NK-92 (cell line): ENCODE data around the gene ATP5ME.
"Not testable (repeated sequence)": the region's sequence is repeated elsewhere in the genome, so short reads cannot be mapped to it uniquely, and the experiment has no call there.

ENCODE experiments used
- DNase-seq: peaks from one replicate; lab custom pipeline; 2025; ENCODE audit not compliant: unreplicated experiment; lab: John Stamatoyannopoulos, UW

ATP5ME gene

DNA sequence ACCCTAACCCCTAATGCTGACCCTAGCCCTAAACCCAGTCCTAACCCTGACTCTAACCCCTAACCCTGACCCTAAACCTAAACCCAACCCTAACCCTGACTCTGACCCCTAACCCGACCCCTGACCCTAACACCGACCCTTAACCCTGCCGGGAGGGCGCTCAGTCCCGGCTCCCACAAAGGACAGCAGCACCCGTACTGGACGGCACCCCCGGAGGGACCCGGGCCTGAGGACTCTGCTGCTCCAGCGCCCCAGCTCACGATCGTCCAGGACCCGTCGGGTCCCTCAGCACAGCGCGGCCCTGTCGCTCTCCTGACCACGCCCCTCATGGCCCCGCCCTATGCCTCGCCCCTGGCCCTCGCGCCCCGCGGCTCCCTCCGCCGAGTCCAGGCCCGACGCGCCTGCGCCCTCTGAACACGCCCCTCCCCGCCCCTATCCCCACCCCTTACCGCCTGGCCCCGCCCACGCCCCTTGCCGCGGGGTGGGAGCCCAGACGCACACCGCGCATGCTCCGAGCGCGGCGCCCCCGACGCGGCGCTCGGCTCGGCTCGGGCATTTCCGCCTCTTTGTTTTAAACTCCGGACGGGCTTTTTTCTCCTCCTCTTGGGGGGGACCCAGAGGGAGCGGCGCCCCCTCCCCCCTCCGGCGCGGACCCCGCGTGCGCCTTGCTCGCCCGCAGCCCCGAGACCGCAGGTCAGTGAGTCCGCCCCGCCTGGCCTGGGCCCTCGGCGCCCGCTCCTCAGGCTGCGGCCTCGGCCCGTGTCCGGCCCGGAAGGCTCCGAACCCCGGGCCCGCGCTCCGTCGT, 31.4 kb upstream of the ATP5ME start, which contains the start of gene PCGF3:
Gene PCGF3, plus strand, starts transcription at position 555 of the 805 bp plus-strand sequence. CDS start 27,849 bp downstream, outside the sequence.
- DNase-seq: peak; percentile 71

DNA sequence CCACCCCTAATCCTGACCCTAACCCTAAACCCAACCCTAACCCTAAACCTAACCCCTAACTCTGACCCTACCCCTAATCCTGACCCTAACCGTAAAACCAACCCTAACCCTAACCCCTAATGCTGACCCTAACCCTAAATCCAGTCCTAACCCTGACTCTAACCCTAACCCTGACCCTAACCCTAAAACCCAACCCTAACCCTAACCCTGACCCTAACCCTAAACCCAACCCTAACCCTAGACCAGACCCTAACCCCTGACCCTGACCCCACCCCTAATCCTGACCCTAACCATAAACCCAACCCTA, 30.8 kb upstream of the ATP5ME start:
- no peak for DNase-seq

DNA sequence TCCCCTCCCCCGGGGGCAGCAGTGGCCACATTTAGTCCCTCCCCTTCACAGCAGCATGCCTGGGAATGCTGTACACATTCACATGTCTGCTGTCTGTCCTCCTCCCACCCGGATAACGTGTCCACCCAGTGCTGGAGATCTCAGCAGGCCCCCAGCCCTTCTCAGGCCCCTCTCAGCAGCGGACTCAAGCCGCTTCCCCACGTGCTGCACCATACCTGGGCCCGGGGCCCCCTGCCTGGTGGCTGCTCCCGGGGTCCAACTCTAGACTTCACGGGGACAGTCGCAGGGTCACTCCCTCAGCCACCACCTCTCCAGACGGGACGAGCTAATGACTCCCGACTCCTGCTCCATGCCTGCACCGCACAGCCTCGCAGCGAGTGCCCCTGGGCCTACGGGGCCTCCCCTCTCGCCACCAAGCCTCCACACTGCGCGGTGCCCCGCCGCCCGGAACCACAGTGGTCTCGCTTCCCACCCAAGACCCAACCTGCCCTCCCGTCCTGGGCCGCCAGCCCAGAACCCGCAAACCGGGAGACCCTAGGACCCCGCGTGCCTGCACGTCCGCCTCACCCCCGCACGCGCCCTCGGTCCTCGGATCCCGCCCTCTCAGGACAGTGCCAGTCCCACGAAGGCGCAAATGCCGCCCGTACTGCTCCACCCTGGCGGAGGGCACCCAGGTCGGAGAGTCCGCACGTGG, 30.3 kb upstream of the ATP5ME start:
- no peak for DNase-seq

DNA sequence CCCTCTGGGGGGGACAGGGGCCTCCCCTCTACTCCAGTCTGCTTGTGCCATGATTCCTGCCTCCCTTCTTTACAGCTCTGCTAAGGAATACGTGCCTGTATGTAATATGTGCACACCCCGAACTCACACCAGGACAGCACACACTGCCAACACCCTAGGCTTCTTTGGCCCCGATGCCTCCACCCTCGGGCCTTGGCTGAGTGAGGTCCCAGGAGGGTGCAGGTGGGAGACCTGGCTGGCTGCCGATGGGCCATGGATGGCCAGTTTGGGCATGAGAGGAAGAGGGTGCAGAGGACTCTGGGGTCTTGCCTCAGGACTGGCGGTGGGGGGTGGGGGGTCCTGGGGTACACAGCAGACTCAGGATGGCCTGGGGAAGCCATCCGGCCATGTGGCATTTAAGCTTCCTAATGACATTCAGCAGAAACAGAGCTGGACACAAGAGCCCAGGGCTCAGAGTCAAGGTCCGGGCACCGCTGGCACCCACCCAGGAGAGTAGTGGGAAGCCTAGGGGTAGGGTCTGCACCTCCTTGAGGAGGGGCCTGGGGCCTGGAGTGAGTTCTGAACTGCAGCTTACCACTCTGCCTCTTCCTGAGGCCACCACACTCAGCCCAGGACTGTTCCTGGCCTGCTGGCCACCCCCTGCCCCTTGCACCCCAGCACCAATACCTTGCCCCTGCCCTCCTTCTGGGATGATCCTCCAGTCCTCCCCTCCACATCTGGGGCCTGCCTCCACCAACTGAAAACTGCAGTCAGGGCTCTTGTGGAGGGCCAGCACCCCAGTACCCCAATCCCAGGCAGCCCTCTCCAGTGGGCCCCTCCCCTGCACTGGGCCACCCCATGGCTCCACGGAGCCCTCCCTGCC, 29.5 kb upstream of the ATP5ME start:
- DNase-seq: no peak

DNA sequence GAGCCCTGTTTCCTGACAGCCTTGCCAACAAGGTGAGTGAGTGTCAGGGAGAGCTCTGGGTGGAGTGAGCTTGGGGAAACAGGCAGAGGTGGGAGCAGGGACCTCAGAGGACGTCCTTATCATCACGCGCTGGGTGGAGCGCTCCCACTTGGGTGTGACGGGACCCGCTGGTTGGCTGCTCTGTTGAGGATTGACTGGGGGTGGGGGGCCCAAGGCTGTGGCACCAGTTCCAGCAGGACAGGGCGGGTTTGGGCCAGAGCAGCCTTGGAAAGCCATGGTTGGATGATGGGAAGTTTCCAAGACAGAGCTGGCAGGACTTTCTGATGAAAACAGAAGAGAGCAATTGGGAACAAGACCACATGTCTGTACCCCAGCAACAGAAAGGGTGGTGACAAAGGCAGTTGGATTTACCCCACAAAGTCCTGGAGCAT, 28.6 kb upstream of the ATP5ME start:
- no peak for DNase-seq

DNA sequence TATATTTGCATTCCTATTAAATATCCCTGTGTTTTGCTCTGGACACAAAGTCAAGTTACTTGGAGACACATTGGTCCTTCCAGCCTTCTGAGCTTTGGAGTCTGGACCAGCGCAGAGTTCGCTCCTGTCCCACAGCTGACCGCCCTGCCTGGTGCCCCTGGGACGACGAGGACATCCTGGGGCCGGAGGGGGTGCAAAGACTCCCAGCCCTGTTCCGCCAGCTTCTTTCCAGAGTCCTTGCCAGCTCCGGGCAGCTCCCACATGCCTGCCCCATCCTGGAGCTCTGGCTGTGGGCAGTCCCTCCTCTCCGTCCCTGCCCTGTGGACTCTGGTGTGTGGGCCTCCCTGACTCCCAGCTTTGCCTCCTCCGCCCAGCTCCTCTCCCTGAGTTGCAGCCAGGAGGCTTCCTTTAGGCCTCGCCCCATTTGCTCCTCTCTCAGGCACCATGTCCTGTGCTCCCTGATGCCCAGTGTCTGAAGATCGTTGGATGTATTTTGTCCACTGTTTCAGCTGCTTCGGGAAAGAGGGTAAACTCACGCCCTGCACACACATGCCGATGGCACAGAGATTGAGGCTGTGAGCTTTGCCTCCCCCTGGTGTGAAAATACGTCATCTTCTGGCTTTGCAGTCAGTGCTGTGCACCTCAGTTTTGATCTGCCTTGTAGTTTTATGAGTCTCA, 26.6 kb upstream of the ATP5ME start:
- no peak for DNase-seq

DNA sequence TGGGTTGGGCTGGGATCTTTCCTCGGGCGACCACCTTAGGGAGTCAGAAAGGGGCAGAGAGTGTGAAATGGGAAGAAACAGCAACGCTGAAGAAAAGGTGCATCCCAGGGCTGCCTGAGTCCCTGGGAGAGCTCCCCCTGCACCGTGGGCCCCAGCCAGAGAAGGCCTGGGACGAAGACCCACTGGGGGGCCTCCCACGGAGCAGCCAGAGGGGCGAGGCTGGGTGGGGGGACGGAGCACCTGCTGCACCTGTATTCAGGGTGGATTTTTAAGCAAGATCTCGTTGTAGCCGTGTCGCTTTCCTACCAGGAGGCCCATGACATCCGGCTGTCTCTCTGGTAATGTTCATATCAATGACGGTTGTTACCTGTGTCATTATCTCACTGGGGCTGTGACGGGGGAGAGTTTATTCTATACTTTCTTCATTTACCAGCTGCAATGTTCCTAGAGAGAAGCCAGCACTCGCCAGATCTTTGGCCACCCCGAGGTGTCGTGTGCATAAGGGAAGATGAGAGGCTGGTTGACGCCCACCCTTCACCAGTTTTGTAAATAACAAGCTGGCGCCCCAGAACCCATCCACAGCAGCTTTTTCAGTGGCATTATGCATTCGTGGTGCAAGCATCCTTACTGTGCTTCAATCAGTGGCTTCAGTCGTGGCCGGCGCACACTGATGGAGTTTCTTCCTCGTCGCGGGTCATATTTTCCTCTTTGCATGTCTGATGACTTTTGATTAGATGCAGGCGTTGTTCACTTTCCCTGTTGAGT, 25.9 kb upstream of the ATP5ME start:
- DNase-seq: no peak

DNA sequence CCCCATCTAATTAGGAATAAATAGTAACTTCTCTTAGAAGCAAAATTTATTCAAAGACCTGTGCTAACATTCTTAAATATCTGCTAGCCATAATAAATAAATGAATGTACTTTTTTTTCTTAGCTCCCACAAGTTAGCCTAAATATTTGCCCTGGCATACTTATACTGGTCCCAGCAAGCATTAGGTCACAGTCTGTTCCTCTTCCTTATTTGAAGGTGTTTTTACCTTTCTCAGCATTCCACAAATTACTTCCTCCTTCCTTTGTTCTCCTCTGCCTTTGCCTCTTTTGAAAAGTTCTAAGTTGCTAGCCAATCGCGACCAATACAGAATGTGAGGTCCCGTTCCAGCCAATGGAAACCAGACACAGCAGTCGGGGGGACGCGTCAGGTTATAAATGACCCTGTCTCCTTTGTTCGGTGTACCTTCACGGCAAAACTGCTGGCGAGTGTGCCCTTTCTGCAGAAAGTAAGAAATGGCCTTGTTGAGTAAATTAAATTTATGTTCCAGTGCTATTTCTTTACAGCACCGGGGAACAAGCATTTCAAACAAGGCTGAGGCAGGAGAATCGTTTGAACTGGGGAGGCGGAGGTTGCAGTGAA, 20.4 kb upstream of the ATP5ME start:
- DNase-seq: not testable (repeated sequence)

DNA sequence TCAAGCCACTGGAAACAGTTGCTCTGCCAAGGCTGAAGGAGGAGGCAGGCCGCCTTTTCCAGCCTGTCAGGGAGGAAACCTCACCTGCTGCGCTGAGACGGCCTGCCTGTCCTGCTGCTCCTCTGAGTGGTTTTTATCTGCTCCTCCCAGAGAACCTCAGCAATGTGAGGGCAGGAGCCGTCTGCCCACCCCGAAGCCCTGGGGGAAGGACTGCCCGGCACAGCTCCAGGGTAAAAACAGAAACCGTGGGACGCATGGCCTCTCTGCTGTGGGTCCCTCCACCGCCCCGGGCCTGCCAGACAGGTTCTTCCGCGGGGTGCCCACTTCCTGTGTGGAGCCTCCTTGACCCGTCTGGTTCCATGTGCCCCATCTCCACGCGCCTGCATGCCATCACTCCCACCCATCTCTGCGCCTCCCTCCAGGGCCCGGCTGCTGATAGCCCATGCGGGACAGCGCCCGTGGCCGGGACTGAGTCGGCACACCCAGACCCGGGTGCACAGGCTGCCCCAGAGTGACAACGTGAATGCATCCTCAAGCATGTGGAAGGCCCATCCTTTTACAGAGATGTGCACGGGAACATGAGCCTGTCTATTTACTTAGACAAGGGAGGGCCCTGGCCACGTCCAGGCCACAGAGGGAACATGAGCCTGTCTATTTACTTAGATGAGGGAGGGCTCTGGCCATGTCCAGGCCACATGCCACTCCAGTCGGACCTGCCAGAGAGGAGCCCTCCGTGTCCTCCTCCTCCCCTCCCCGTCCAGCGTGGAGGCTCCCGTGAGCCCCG, 18.9 kb upstream of the ATP5ME start:
- DNase-seq: no peak

DNA sequence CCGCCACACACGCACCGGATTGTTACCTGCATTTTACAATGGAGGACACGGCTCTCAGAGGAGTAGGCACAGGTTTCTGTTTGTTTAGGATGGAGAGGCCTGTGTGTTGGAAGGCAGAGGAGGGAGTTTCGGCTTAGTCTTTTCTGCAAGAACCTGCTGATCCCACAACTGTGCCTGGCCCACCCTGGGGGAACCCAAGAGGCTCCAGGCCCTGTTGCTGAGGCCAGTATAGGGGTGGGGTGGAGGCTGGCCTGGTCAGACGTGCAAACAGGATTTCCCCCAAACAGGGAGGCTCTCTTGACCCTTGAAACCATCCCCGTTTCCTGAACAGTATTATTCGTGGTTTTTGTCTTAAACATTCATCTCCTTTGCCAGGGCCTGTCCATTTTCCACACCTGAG, 15.6 kb upstream of the ATP5ME start:
- no peak for DNase-seq

DNA sequence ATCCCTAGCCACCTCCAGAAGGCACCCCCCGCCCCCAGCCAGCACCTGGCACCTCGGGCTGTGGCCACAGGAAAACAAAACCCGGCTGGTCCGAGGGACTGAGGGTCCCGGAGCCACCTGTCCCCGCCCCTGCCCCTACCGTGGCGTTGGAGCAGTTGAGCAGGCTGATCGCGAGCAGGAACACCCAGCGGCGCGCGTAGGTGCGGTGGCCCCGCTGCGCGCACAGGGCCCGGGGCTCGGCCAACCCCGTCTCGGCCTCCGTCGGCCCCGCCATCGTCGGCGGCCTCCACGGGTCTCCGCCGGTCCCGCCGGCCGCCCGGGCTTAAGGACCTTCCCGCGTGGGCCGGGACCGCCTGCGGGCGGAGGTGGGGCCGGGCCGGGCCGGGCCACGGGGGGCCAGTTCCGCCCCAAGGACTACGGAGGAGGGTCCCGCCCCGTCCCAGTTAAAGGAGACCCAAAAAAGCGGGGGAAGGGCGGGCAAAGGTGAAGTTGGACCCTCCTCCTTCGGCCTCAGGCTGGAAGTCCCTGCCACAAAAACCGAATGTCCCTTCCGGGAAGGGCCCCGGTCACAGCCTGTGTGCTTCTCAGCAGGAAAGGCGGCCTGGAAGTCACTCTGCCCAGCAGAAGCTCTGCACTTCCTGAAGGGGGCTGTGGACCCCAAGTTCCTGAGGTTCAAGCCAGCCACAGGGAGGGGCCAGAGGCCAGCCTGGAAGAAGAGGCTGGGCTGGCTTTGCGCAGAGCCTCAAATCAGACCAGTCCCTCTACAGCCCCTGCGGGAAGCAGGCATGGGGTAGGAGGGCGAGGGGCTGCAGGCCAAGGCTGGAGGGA, 15.0 kb upstream of the ATP5ME start, which contains the start of gene SLC49A3:
Gene SLC49A3, minus strand, starts transcription at position 298 of the 828 bp plus-strand sequence. Its CDS starts 24 bp downstream, at position 274.
- DNase-seq: no peak

DNA sequence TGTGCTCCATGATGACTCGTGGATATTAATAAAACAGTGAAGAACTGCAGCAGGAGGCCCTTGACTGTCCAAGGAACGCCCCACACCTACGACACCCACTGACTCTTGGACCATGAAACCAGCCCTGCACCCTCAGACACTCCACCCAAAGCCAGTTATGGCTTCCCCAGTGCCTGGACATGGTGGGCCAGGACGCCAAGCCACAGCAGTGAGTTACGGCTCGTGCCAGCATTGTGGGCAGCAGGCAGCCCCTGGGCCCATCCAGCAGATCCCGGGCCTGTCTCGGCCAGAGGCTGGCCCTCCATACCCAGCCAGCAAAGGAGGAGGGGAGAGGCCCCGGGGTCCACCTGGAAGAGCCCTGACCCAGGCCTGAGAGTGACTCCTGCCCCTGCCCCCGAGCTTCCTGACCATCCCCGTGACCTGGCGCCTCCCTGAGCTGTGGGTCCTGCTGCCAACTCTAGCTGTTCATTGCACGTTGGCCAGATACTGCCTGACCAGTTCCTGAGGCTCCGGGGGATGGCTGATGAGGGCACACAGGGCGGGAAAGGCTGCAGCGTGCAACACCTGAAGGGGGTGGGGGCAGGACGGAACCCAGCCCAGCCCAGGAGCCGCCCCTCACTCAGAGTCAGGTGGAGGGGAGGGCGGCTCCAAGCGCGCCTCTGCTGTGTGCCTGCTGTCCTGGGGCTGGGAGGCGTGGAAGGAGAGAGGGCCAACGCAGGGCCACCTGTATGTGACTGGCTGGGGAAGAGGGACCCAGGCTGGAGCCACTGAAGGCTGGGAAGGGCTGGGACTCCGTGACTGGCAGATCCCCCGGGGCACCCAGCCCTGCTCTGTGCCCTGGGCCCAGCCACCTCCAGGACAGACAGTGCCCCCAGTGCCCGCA, 14.1 kb upstream of the ATP5ME start:
- DNase-seq: no peak

DNA sequence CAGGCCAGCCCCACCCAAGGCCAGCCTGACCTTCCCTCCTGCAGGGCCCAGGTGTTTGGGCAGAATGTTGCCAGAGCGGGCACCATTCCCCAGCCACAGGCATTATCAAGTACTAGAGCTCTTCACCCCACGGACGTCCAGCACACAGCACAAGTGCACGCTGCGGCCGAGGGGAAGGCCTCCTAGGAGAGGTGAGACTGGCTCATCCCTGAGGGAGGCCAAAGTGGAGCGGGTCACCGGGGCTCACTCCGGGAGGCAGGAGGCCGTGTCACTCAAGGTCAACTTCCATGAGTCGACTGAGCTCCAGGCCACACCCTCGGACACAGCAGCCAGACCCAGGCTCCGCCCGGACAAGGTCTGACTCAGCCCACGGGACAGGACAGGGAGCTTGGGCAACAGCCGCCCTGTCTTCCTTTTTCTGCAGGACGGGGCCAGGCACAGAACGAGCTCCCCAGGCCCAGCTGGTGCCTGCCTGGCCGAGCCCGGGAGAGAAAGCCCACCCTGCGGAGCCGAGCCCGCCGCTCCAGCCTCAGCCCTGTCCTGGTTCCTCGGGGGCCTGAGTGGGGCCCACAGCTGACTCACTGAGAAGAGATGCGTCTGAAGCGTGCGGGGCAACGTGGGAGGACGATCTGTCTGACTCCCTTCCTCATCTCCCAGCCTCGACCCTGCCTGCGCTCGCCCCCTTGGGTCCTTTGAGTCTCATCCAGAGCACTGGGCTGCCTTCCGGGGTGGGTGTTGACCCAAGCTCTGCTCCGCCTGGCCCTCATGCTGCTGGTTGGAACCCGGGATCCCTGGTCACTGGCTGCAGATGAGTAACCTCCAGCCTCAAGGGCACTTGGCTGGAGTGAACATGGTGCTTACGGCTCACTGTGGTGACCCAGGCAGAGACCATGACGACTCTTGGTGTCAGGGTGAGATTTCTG, 13.2 kb upstream of the ATP5ME start:
- no peak for DNase-seq

DNA sequence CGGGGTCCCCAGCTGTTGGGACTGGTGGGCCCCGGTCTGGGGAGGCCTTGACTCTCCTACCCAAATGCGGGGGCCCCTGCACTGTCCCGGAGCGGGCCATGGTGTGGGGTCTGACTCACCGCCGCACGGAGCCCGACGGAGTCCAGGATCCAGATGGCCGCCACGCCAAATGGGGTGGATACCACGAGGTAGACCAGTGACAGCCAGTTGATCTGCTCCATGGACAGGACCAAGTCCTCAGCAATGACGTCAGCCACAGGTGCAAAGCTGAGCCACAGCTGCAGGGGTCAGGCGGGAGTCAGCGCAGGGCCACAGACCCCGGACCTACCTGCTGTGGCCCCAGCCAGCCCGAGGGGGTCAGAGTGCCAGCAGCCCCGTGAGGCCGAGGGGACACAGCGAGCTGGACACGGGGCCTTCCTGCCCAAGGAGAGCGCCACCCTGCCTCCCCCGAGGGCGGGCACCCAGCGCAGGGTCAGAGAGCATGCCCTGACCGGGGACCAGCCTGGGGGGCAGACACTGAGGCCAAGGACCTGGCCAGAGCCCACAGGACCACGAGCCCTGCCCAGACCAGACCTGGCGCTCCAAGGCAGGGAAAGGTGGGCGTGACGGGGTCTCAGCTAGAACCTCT, 12.5 kb upstream of the ATP5ME start:
- no peak for DNase-seq

DNA sequence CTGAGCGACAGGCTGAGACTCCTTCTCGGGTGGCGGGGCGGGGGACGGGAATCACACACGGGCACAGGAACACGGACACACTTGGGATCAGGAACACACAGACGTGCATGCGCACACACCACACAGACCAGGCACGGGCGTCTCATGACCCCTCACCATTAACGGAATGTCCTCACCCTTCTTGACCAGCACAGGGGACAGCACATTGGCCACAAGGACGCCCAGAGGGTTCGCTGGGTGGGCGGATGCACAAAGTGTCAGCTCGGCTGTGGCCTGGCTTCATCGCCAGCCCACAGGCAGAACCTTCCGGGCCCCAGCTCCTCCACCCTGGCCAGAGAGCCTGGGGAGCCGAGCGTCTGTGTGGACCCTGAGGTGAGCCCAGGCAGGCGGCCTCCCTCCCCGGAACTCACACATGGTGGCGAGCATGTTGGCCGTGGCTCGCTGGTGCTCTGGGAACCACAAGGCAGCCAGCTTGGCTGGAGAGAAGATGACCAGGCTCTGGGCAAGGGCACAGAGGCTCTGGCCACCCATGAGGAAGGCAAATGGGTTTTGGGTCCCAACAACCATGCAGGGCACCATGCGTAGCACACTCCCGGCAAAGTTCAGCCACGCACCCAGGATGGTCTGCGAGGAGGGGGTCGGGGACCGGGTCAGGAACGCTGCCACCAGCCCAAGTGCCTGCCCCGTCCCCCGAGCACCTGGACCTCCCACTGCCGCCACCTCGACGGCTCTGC, 11.8 kb upstream of the ATP5ME start:
- no peak for DNase-seq
